Measurements from ENCODE around the gene TGFB1I1.
A peak's percentile ranks its signal among the peaks of the same experiment; 100 is the strongest.
"Not testable (repeated sequence)": the region's sequence is repeated elsewhere in the genome, so short reads cannot be mapped to it uniquely, and the experiment has no call there.

TGFB1I1 gene

GRCh38 chr16:31471241-31471874, 594 bp upstream of the TGFB1I1 start:
- no peak for DNase-seq (ENCODE audit: low spot score)

GRCh38 chr16:31472709-31473203, 804 bp downstream of the TGFB1I1 start:
- DNase-seq (ENCODE audit: low spot score), result no peak

- DNase-seq (ENCODE audit: low spot score), result no peak
These were observed 1.5 kb downstream of the TGFB1I1 start for GRCh38 chr16:31473264-31473984.

GRCh38 chr16:31474173-31474714, 2.3 kb downstream of the TGFB1I1 start:
- DNase-seq (ENCODE audit: low spot score), result no peak

- no peak for DNase-seq (ENCODE audit: low spot score)
These were observed 3.1 kb downstream of the TGFB1I1 start for GRCh38 chr16:31474773-31475738.

- no peak for DNase-seq (ENCODE audit: low spot score)
These were observed 4.0 kb downstream of the TGFB1I1 start for GRCh38 chr16:31475946-31476302.

GRCh38 chr16:31476303-31477219, 4.6 kb downstream of the TGFB1I1 start:
- peak; percentile 50 for DNase-seq (ENCODE audit: low spot score)

- DNase-seq (ENCODE audit: low spot score), result no peak
These were observed 5.6 kb downstream of the TGFB1I1 start for GRCh38 chr16:31477220-31478216.

GRCh38 chr16:31478956-31479355, 7.0 kb downstream of the TGFB1I1 start:
- DNase-seq (ENCODE audit: low spot score), result no peak

GRCh38 chr16:31479751-31480150, 7.8 kb downstream of the TGFB1I1 start:
- no peak for DNase-seq (ENCODE audit: low spot score)

GRCh38 chr16:31480851-31481536, 9.0 kb downstream of the TGFB1I1 start:
- no peak for DNase-seq (ENCODE audit: low spot score)

- no peak for DNase-seq (ENCODE audit: low spot score)
These were observed 11.1 kb downstream of the TGFB1I1 start, which contains the start of gene SLC5A2 for GRCh38 chr16:31483081-31483480. SLC5A2 (plus strand) TSS chr16:31483123; CDS start chr16:31483137, 14 bp downstream.

- DNase-seq (ENCODE audit: low spot score), result not testable (repeated sequence)
These were observed 12.1 kb downstream of the TGFB1I1 start for GRCh38 chr16:31484048-31484447.

GRCh38 chr16:31484491-31485171, 12.7 kb downstream of the TGFB1I1 start:
- no peak for DNase-seq (ENCODE audit: low spot score)

GRCh38 chr16:31485571-31485970, 13.6 kb downstream of the TGFB1I1 start:
- no peak for DNase-seq (ENCODE audit: low spot score)

GRCh38 chr16:31486045-31486444, 14.1 kb downstream of the TGFB1I1 start:
- no peak for DNase-seq (ENCODE audit: low spot score)

GRCh38 chr16:31487071-31487719, 15.2 kb downstream of the TGFB1I1 start:
- no peak for DNase-seq (ENCODE audit: low spot score)
